Left renal pelvis (tissue), 4 donors: ENCODE measurements around the gene LYRM4. TPM values are rescaled to one million over a fixed set of nuclear protein-coding genes. Genes with fewer than 3 reads are reported as not detected.

Source experiments
- DNase-seq, 4 donors: peaks; one replicate each; pipeline ENCODE4 v3.0.0-alpha.2; 2013; ENCODE audit warnings: low read depth in 4 of 4, low spot score in 3 of 4
- polyA plus RNA-seq, 4 donors: library from polyadenylated mRNA; unstranded; fragments of 120-200 nt; gene quantifications; one replicate each; pipeline ENCODE4 v1.2.1, GENCODE V29; 2013; ENCODE audit not compliant: insufficient read length in 4 of 4

Gene LYRM4
- polyA plus RNA-seq, 4 donors: 38.6 to 45.7 (median 43.1) TPM

DNA sequence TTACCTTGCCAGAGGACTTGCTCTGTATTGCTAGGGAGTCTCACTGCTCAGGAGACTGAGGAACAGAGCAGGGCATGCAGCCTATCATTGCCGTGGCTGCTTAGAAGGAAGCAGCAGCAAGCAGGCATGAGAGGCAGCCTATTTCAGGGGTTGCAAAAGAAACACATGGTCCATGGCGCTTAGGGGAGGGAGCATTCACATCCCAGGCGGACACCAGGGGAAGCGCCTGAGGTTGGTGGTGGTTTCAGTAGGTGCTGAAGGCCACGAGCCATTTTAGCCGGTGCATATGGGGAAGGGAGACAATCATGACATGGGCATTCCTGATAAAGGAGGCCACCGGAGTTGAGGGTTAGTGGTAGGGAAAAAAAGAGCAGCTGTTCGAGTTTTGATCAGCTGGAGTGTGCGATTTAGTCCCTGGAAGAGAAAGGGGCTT, 21.5 kb upstream of the LYRM4 start:
- no peak for DNase-seq

DNA sequence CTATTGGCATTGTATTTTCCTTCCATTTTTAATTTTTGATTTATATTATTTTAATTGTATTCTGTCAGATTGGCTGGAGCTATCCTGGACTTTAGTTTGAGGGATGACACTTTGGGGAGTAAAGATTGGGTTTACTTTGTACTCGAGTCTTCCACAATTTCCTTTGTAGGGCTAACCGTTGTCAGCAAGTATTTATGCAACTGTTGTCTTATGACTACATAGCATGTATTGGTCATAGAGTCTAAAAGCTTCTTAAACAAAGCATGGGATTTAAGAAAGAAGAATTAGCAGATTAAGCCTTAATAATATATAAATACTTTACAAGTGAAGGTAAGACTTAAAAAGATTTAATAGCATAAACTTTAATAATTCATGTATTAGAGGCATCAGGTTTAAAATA, 20.2 kb upstream of the LYRM4 start:
- no peak for DNase-seq

- no peak for DNase-seq
Measured at GRCh38 chr6:5279891-5280338, 19.2 kb upstream of the LYRM4 start.

- DNase-seq: no peak
Measured at GRCh38 chr6:5278565-5279120, 17.9 kb upstream of the LYRM4 start.

- no peak for DNase-seq
Measured at GRCh38 chr6:5278047-5278446, 17.3 kb upstream of the LYRM4 start.

GRCh38 chr6:5277589-5277988, 16.8 kb upstream of the LYRM4 start:
- DNase-seq: no peak

DNA sequence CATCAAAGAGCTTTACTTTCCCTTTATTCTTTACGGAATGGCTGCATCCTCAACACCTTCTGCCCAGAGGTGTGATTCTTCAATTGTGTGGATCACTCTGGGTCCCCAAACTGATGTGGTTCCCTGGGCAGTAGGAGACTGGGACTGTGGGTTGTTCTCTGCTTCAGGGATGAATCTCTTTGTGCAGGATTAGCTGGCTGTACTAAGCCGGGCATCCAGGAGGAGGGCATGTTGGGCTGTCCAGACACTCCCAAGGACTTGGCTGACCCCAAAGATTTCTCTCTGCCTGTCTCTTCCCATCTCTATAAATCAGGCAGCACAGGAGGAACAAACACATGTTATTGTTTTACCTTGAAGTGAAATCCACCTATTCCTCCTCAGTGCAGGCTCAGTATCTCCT, 15.8 kb upstream of the LYRM4 start:
- DNase-seq: no peak

- DNase-seq: no peak
Measured at GRCh38 chr6:5275497-5275896, 14.7 kb upstream of the LYRM4 start.

- DNase-seq: no peak
Measured at GRCh38 chr6:5274231-5274630, 13.5 kb upstream of the LYRM4 start.

- no peak for DNase-seq
Measured at GRCh38 chr6:5271926-5272325, 11.2 kb upstream of the LYRM4 start.

GRCh38 chr6:5270093-5270680, 9.4 kb upstream of the LYRM4 start:
- DNase-seq: no peak

GRCh38 chr6:5266423-5266822, 5.7 kb upstream of the LYRM4 start:
- no peak for DNase-seq

- no peak for DNase-seq
Measured at GRCh38 chr6:5261545-5262109, 877 bp upstream of the LYRM4 start.

GRCh38 chr6:5260111-5260620, 584 bp downstream of the LYRM4 start:
- DNase-seq: peak in 3 of 4 donors; percentile 16 to 32 (median 22)

DNA sequence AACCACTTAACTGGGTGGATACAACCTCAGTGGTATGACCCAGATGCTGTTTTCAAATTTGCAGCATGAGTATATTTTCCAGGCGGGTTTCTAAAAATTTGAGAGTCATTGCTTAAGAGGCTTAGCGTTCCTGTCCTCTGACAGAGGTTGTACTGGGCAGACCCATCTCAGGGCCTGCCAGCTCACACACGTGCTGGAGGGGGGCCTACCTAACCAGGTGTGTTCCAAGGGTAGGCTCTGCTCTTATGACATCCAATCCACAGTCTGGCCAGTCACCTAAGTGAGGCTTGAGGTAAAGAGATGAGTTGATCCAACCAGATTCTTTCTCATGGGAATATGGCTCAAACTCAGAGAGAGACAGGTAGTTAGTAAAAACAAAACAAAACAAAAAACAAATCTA, 1.3 kb downstream of the LYRM4 start:
- no peak for DNase-seq

DNA sequence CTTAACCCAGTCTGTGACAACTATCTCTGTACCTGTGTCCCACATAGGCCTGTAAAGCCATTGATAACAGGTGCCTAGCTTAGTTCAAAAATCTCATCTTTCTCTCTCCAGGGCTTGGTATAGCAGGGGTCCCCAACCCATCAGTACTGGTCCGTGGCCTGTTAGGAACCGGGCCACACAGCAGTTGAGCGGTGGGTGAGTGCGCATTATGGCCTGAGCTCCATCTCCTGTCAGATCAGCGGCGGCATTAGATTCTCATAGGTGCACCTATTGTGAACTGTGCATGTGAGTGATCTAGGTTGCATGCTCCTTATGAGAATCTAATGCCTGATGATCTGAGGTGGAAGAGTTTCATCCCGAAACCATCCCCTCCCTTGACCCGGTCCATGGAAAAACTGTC, 3.4 kb downstream of the LYRM4 start:
- no peak for DNase-seq

DNA sequence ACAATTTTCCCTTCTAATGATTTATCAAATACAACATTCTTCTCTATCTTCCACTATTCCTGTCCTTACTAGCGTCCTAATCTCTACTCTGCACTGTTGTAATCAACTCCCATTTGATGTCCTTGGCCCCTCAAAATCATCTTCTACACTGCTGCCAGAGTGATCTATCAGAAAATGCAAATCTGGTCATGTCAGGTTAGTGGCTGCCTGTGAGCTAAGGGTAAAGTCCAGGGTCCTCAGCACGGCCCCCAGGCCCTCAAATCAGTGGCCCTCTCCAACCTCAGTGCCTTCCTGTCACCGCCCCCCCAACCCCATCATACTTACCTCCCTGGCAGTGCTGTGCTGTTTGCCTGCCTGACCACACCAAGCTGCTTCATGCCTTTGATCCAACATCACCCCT, 3.8 kb downstream of the LYRM4 start:
- DNase-seq: no peak

DNA sequence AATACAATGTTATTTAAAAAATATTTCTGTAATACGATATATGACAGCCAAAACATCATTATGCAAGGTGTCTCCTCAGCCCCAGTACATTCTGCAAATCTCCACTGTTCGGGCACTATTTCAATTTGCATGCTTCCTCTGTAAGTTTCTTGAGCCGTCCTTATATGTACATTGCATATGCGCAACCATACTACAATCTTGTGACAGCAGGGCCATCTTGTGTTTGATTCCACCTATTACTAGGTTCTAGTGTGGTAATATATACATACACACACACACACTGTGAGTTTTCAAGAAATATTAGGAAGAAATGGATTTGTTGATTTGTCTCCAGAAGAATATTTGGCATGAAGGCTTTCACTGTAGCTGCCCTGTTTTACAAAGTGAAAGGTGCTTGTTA, 9.8 kb downstream of the LYRM4 start:
- DNase-seq: no peak

- DNase-seq: no peak
Measured at GRCh38 chr6:5250451-5250850, 10.3 kb downstream of the LYRM4 start.

GRCh38 chr6:5249451-5250122, 11.2 kb downstream of the LYRM4 start:
- no peak for DNase-seq

- DNase-seq: no peak
Measured at GRCh38 chr6:5248302-5249098, 12.2 kb downstream of the LYRM4 start.
